Urinary bladder (tissue), 4 donors: ENCODE data around the gene WSCD2. TPM values are rescaled to one million over a fixed set of nuclear protein-coding genes. Genes with fewer than 3 reads are reported as not detected.
"Not testable (repeated sequence)": the region's sequence is repeated elsewhere in the genome, so short reads cannot be mapped to it uniquely, and the experiment has no call there.

ENCODE experiments used
- DNase-seq: peaks from one replicate; pipeline ENCODE4 v3.0.0-alpha.2; 2015; ENCODE audit errors: extremely low spot score
- H3K27ac ChIP-seq: one replicate; pipeline ENCODE4 v1.5.1; 2013; ENCODE audit warnings: low read depth, mild to moderate bottlenecking, moderate library complexity
- H3K36me3 ChIP-seq: one replicate; pipeline ENCODE4 v1.6.1; 2013; ENCODE audit warnings: mild to moderate bottlenecking, moderate library complexity; ENCODE audit not compliant: insufficient read depth
- H3K4me1 ChIP-seq: one replicate; pipeline ENCODE4 v1.6.1; 2013; ENCODE audit warnings: mild to moderate bottlenecking, moderate library complexity; ENCODE audit not compliant: insufficient read depth
- H3K4me3 ChIP-seq: one replicate; pipeline ENCODE4 v1.5.1; 2013; ENCODE audit warnings: low read depth, low read length
- WGBS: extraction: QIAGEN DNeasy Blood & Tissue Kit; methylation state at CpG from one replicate; pipeline ENCODE4 v1.1.7; 2013; 5-methylcytosine and 5-hydroxymethylcytosine counted together
- polyA plus RNA-seq: library from polyadenylated mRNA; stranded (reverse); fragments of 200-250 nt; gene quantifications from one replicate; pipeline ENCODE4 v1.2.3, GENCODE V29; 2013
- total RNA-seq: library from RNA; depleted of rRNA; stranded (reverse); fragments of >200 nt; gene quantifications from one replicate; pipeline ENCODE4 v1.2.3, GENCODE V29; 2014
- donor health status: healthy with polysubstance abuse.
- donor health status: healthy.

Gene WSCD2
- total and polyA plus RNA-seq, 2 donors: 2.3 to 6.5 TPM

DNA sequence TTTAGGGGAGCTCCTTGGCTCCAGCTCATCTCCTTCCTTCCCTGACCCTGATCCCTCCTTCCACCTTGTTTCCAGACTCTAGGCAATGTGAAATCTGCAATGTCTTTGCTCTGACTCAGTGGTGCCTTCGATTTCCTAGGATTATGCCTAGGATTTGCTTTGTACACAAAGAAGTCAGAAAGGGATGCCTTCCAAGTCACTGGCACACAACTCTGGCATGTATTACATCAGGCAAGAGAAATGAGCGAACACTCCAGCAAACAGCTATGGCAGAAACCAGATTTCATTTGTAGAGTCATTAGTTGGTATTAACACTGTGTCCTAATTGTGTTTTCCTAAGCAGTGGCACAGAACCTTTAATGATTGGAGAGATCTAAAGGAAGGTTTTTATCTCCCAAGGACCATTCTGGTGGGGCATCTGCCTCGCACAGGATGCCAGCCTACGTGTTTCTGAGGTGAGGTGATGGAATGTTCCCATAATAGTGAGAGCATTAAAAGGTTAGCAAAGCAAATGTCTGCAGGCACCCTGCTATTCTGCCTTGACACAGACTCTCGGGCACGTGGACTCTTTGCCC, 84.9 kb downstream of the WSCD2 start:
- no peak overlapping the region for H3K4me3 ChIP-seq
- WGBS: 68% methylated on average over 6 of the region's 6 CpGs
- no peak for DNase-seq
- H3K27ac ChIP-seq: no peak overlapping the region
- H3K4me1 ChIP-seq: no peaks in the 10 kb centered on the region
- H3K36me3 ChIP-seq: no peaks in the 10 kb centered on the region

DNA sequence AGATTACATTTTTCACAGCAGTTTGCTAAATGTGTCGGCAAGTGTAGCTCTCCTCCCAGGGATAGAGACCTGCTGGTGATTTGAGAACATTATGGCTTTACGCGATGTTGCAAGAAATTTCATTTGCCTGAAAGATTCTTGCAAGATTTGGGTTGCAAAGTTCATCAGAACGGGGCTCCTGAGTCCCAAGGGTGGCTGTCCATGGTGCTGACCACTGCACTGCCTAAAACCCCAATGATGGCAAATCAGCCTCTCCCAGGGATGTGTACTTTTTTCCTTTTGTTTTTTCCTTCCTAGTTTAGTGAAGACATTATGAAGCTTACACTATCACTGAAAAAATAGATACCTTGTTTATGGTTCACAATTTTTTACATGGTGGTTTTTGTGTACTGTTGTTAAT, 85.4 kb downstream of the WSCD2 start:
- DNase-seq: no peak
- no peak overlapping the region for H3K4me3 ChIP-seq

GRCh38 chr12:108215458-108215857, 86.4 kb downstream of the WSCD2 start:
- no peaks in the 10 kb centered on the region for H3K4me1 ChIP-seq
- WGBS: 87% methylated on average over 3 of the region's 3 CpGs
- H3K27ac ChIP-seq: no peak overlapping the region
- no peak for DNase-seq
- no peaks in the 10 kb centered on the region for H3K36me3 ChIP-seq
- no peak overlapping the region for H3K4me3 ChIP-seq

More for the DNA sequence above, 85.4 kb downstream of the WSCD2 start:
- Histone ChIP-seq H3K36me3 (no peaks in the 10 kb centered on the region), H3K4me1 (no peaks in the 10 kb centered on the region), H3K27ac (no peak overlapping the region)
- WGBS: 41% methylated on average over 4 of the region's 4 CpGs

DNA sequence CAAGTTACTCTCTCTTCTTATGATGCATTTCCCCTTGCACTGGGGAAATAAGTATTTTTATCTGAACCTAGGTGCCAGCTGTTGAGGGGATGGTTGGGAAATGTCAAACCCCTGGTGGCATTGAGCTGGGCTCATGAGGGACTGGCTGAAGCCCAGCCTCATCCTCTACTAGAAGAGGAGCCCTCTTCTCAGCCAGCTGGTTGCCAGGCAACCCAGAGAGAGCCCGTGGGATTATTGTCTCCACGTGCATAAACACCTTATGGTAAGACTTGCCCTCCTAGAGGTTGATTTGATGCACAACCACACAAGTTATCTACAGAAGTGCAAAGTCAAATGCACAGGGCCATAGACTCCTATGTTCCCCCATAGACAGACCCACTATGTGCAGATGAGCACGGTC, 89.8 kb downstream of the WSCD2 start:
- Histone ChIP-seq H3K27ac (no peak overlapping the region), H3K4me3 (no peak overlapping the region), H3K4me1 (no peaks in the 10 kb centered on the region), H3K36me3 (no peaks in the 10 kb centered on the region)
- WGBS: 56% methylated on average over 3 of the region's 3 CpGs
- DNase-seq: no peak

GRCh38 chr12:108225101-108225500, 96.0 kb downstream of the WSCD2 start:
- not testable (repeated sequence) for H3K36me3 ChIP-seq, H3K4me1 ChIP-seq, H3K27ac ChIP-seq, H3K4me3 ChIP-seq, DNase-seq
- WGBS: 38% methylated on average over 2 of the region's 2 CpGs

DNA sequence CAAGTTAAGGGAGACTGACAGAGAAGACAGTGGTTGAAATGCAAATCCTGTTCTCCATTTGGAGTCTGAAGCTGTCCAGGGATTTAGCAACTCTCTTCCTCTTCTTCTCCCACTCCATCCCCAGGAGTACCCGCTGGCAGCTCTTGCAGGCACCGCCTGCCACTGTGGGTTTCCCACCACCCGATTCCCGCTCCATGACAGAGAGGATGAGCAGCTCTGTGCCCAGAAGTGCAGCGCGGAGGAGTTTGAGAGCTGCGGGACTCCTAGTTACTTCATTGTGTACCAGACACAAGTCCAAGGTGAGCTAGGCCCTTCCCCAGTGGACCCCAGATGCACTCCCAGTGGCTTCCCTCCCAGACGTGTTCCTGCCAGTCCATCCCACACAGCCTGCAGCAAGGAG, 97.8 kb downstream of the WSCD2 start:
- H3K36me3 ChIP-seq: no peaks in the 10 kb centered on the region
- H3K4me3 ChIP-seq: no peak overlapping the region
- no peaks in the 10 kb centered on the region for H3K4me1 ChIP-seq
- DNase-seq: no peak
- H3K27ac ChIP-seq: no peak overlapping the region
- WGBS: 89% methylated on average over 8 of the region's 8 CpGs

GRCh38 chr12:108228746-108229145, 99.7 kb downstream of the WSCD2 start:
- no peak for DNase-seq
- Histone ChIP-seq H3K27ac (no peak overlapping the region), H3K4me3 (no peak overlapping the region), H3K36me3 (no peaks in the 10 kb centered on the region), H3K4me1 (no peaks in the 10 kb centered on the region)
- WGBS: 71% methylated on average over 4 of the region's 4 CpGs

- H3K4me3 ChIP-seq: no peak overlapping the region
- 53% methylated on average over 3 of the region's 3 CpGs for WGBS
- no peak for DNase-seq
- H3K36me3 ChIP-seq: no peaks in the 10 kb centered on the region
- H3K27ac ChIP-seq: no peak overlapping the region
- no peaks in the 10 kb centered on the region for H3K4me1 ChIP-seq
Measured at GRCh38 chr12:108231109-108231905, 102.2 kb downstream of the WSCD2 start.

GRCh38 chr12:108231909-108232434, 102.9 kb downstream of the WSCD2 start:
- Histone ChIP-seq H3K4me1 (no peaks in the 10 kb centered on the region), H3K27ac (no peak overlapping the region), H3K4me3 (no peak overlapping the region), H3K36me3 (no peaks in the 10 kb centered on the region)
- DNase-seq: no peak
- 93% methylated on average over 6 of the region's 6 CpGs for WGBS

GRCh38 chr12:108232565-108232964, 103.5 kb downstream of the WSCD2 start:
- Histone ChIP-seq H3K27ac (no peak overlapping the region), H3K36me3 (no peaks in the 10 kb centered on the region), H3K4me3 (no peak overlapping the region), H3K4me1 (no peaks in the 10 kb centered on the region)
- 76% methylated on average over 6 of the region's 6 CpGs for WGBS
- no peak for DNase-seq

GRCh38 chr12:108234158-108234557, 105.1 kb downstream of the WSCD2 start:
- no peak for DNase-seq
- Histone ChIP-seq H3K4me1 (no peaks in the 10 kb centered on the region), H3K27ac (no peak overlapping the region), H3K4me3 (no peak overlapping the region), H3K36me3 (no peaks in the 10 kb centered on the region)
- WGBS: 81% methylated on average over 6 of the region's 6 CpGs

GRCh38 chr12:108235197-108235984, 106.3 kb downstream of the WSCD2 start:
- Histone ChIP-seq H3K4me1 (no peaks in the 10 kb centered on the region), H3K27ac (no peak overlapping the region), H3K36me3 (no peaks in the 10 kb centered on the region), H3K4me3 (no peak overlapping the region)
- no peak for DNase-seq
- WGBS: 62% methylated on average over 5 of the region's 5 CpGs

- no peak overlapping the region for H3K4me3 ChIP-seq
- DNase-seq: no peak
- 59% methylated on average over 3 of the region's 3 CpGs for WGBS
- H3K36me3 ChIP-seq: no peaks in the 10 kb centered on the region
- H3K4me1 ChIP-seq: no peaks in the 10 kb centered on the region
- no peak overlapping the region for H3K27ac ChIP-seq
Measured at GRCh38 chr12:108235985-108236263, 106.8 kb downstream of the WSCD2 start.

DNA sequence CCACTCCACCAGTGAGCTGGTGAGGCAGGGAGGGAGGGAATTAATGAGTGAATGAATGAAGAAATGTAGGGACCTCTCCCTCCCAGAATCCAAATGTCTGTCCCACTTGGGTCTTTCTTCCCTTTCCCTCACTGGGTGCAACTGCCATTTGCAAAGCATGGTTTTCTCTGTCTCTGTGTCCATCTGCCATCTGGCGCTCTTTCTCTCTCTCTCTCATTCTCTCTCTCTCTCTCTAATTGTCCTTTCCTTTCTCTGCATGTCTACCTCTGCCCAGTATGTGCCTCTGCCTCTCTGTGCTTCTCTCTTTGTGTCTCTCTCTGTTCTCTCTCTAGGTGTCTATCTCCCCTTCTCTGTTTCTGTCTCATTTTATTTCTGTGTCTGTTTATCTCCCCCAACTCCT, 107.3 kb downstream of the WSCD2 start:
- WGBS: 91% methylated on average over 1 of the region's 1 CpG
- no peak overlapping the region for H3K4me3 ChIP-seq
- H3K36me3 ChIP-seq: no peaks in the 10 kb centered on the region
- H3K27ac ChIP-seq: no peak overlapping the region
- DNase-seq: no peak
- no peaks in the 10 kb centered on the region for H3K4me1 ChIP-seq
